Neural progenitor cell (in vitro differentiated cells): ENCODE results near the gene CAMK1D.

ENCODE experiments used
- EZH2 ChIP-seq: fragments of 200-600 bp; sonication (generic); IDR thresholded peaks from 2 replicates; pipeline ENCODE4 v1.6.1; 2017; ENCODE audit warnings: antibody characterized with exemption, mild to moderate bottlenecking, moderate library complexity
- EZH2phosphoT487 ChIP-seq: fragments of 200-600 bp; sonication (generic); IDR thresholded peaks from 2 replicates; pipeline ENCODE4 v1.6.1; 2017; ENCODE audit warnings: antibody characterized with exemption
- TF ChIP-seq, protein P1 (sequence below): fragments of 200-600 bp; sonication (generic); IDR thresholded peaks from 2 replicates; pipeline ENCODE4 v1.5.1; 2017; ENCODE audit warnings: antibody characterized with exemption, mild to moderate bottlenecking

DNA sequence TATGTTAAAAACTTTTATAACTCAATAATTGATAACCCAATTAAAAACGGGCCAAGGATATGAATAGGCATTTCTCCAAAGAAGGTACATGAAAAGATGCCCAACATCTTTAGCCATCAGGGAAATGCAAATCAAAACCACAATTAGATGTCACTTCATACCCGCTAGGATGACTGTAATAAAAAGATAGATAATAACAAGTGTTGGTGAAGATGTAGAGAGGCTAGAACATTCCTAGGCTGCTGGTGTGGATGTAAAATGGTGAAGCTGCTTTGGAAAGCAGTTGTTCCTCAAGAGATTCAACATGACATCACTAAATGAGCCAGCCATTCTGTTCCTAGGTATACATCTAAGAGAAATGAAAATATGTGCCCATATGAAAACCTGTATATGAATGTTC, 35.6 kb downstream of the CAMK1D start:
- TF ChIP-seq, protein P1, sequence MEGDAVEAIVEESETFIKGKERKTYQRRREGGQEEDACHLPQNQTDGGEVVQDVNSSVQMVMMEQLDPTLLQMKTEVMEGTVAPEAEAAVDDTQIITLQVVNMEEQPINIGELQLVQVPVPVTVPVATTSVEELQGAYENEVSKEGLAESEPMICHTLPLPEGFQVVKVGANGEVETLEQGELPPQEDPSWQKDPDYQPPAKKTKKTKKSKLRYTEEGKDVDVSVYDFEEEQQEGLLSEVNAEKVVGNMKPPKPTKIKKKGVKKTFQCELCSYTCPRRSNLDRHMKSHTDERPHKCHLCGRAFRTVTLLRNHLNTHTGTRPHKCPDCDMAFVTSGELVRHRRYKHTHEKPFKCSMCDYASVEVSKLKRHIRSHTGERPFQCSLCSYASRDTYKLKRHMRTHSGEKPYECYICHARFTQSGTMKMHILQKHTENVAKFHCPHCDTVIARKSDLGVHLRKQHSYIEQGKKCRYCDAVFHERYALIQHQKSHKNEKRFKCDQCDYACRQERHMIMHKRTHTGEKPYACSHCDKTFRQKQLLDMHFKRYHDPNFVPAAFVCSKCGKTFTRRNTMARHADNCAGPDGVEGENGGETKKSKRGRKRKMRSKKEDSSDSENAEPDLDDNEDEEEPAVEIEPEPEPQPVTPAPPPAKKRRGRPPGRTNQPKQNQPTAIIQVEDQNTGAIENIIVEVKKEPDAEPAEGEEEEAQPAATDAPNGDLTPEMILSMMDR, result no peak
- TF ChIP-seq EZH2 (no peak), EZH2phosphoT487 (no peak)
